Smooth muscle cell of bladder (primary cell): ENCODE results near the gene ADGRG7. TPM values are rescaled to one million over a fixed set of nuclear protein-coding genes. Genes with fewer than 3 reads are reported as not detected.

Experiments used
- total RNA-seq: library from RNA; depleted of rRNA; stranded (reverse); fragments of >200 nt; gene quantifications from 2 replicates; pipeline ENCODE4 v1.2.3, GENCODE V29; 2014

Gene ADGRG7
- not detected in 2 replicates for total RNA-seq

DNA sequence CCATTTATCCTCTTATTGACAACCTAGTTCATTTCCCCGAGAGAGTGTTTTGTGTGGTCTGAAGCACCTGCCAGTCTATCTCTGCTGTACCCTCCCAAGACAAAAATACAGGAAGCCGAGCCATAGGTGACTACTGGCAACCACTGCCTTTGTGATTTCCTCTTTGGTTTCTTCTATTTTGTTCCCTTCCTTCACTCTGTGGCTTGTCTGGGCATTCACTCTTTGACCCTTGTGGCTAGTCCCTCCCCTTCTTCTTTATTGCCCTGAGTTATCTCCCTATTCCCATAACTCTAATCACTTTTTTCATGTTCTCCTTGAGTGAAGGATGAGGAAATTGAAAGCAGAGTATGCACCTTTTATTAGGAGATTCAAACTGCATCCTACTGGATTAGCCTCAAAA, at the start of gene ADGRG7:
Gene ADGRG7 (plus strand): TSS at position 297 of the 400 bp plus-strand sequence. CDS start 256 bp downstream, outside the sequence.

DNA sequence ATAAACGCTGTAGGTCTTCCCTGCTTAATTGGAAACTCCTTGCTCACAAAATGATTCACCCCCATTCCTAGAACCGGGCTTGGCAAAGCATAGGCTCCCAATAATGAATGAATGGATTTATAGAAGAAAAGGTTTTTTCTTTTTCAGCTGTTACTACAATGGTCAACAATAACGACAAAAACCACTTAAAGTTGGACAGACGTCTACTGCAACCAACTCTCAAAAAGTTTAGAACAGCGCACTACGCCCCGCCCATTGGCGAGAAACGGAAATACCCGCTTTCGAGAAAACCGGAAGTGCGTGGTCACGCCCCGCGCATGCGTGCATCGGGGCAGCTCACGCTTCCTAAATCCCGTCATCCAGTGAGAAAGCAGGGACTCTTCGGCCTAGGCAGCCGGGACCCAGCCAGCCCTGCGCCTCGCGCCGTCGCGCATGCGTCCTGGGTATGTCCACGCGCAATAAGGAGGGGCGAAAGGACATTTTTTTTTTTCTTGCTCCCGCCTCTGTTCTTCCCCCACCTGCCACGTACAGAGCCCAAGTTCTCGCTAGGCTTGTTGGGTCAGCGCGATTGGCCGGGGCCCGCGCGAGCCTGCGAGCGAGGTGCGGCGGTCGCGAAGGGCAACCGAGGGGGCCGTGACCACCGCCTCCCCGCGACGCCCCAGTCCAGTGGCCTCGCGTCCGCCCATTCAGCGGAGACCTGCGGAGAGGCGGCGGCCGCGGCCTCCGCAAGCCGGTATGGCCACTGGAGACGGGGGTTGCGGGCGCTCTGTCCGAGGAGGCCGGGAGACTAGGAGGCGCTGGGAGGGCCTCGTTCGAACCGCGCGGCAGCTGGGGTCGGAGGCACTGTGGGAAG, 99.8 kb downstream of the ADGRG7 start, which contains the start of gene TFG:
Gene TFG (plus strand): TSS at position 506 of the 853 bp plus-strand sequence. CDS start 4,192 bp downstream, outside the sequence.

Other genes with a start within 250 kb of the ADGRG7 start
- 43.0 and 45.9 TPM in 2 replicates for gene TOMM70, start 208.5 kb upstream of the ADGRG7 start, total RNA-seq
- 4.0 and 4.2 TPM in 2 replicates for gene LNP1, start 208.1 kb upstream of the ADGRG7 start, total RNA-seq
- 44.2 and 104 TPM in 2 replicates for gene TMEM45A, start 117.0 kb upstream of the ADGRG7 start, total RNA-seq
- gene TFG, start 99.9 kb downstream of the ADGRG7 start, total RNA-seq: 54.2 and 63.3 TPM in 2 replicates